Measurements from ENCODE around the gene OSTC.

The OSTC gene

DNA sequence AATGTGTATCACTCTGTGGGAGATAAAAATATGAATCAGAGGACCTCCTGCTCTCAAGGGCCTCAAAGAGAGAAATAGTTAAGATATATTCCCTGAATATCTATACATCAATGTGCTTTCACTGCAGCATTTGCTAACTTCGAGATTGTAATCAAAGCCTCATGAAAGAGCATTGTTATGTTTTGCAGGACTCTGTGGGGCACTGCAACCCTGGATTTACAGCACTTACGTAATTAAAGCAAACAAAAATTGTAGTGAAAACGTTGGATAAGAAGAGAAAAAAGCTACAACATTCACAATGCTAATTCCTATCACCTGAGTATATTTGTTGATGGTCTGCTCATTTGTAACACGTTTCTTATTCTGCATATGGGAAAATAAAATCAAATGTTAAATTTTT lies 64.5 kb downstream of the OSTC start:
- DNase-seq (ENCODE audit: low read depth, low spot score), result no peak

GRCh38 chr4:108716340-108716739 lies 65.9 kb downstream of the OSTC start:
- no peak for DNase-seq (ENCODE audit: low read depth, low spot score)

- no peak for DNase-seq (ENCODE audit: low read depth, low spot score)
Measured at GRCh38 chr4:108717386-108717785, 67.0 kb downstream of the OSTC start.
